ENCODE measurements around the gene CHTF18.

GRCh38 chr16:808085-808386, 19.6 kb downstream of the CHTF18 start:
- TF ChIP-seq CTCF (IDR thresholded peaks at IDR 0.05), result no peak
- TF ChIP-seq POLR2A (IDR thresholded peaks at IDR 0.05), result no peak

All from right lobe of liver (tissue), 4 donors.